ENCODE data around the gene ZC3H4. TPM values are rescaled to one million over a fixed set of nuclear protein-coding genes. Genes with fewer than 3 reads are reported as not detected.

Gene ZC3H4
- total and polyA plus RNA-seq, 11 donors: 9.6 to 35.0 (median 22.9) TPM

DNA sequence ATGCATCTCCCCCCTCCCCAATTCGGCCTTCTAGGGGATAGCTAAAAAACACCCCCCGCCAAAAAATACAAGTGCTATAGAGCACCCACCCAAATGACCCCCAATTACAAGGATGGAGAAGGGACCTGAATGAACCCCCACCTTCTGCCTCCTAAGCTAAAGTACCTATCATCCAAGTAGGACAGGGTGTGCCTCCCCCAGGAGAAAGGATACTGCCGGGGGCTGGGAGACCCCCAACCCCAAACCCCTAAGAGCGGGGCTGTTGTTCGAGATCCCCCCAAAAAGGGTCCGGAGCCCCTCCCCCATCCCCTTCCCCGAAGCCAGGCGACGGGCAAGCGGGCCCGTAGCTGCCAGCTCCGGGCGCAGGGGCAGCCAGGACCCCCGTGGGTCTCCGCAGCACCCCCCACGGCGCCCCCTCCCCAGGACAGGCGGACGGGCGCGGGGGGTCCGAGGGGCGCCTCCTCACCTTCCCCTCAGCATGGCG lies 1.9 kb downstream of the ZC3H4 start:
- Histone ChIP-seq H3K27me3 (no peaks in the 10 kb centered on the region), H3K36me3 (peaks cover 0 to 6% (median 0%) of the 10 kb centered on the region in 9 donors), H3K9me3 (no peaks in the 10 kb centered on the region), H3K4me1 (peaks cover 11 to 51% (median 32%) of the 10 kb centered on the region in 12 donors), H3K27ac (peak overlapping the region; percentile 97 to 100 (median 100)), H3K4me3 (peak overlapping the region; percentile 71 to 99 (median 94))
- DNase-seq (no peak), ATAC-seq (no peak)
- 0 to 1% (median 0%) methylated on average over 5 to 24 of the region's 24 CpGs for WGBS, 4 donors
- intact Hi-C loops (cut with DNase I): loop anchor here in 5 of 10 donors (2.0 to 10.0 kb wide), 5 partner anchors 15 to 257 kb away; partner anchors contain the start of genes AP2S1 (in 4 of the 5), SAE1 (in 1 of the 5) and TMEM160 (in 1 of the 5)
- no peak for TF ChIP-seq POLR2A (IDR thresholded peaks at IDR 0.05)
- TF ChIP-seq, protein P1, sequence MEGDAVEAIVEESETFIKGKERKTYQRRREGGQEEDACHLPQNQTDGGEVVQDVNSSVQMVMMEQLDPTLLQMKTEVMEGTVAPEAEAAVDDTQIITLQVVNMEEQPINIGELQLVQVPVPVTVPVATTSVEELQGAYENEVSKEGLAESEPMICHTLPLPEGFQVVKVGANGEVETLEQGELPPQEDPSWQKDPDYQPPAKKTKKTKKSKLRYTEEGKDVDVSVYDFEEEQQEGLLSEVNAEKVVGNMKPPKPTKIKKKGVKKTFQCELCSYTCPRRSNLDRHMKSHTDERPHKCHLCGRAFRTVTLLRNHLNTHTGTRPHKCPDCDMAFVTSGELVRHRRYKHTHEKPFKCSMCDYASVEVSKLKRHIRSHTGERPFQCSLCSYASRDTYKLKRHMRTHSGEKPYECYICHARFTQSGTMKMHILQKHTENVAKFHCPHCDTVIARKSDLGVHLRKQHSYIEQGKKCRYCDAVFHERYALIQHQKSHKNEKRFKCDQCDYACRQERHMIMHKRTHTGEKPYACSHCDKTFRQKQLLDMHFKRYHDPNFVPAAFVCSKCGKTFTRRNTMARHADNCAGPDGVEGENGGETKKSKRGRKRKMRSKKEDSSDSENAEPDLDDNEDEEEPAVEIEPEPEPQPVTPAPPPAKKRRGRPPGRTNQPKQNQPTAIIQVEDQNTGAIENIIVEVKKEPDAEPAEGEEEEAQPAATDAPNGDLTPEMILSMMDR (IDR thresholded peaks at IDR 0.05): no peak

DNA sequence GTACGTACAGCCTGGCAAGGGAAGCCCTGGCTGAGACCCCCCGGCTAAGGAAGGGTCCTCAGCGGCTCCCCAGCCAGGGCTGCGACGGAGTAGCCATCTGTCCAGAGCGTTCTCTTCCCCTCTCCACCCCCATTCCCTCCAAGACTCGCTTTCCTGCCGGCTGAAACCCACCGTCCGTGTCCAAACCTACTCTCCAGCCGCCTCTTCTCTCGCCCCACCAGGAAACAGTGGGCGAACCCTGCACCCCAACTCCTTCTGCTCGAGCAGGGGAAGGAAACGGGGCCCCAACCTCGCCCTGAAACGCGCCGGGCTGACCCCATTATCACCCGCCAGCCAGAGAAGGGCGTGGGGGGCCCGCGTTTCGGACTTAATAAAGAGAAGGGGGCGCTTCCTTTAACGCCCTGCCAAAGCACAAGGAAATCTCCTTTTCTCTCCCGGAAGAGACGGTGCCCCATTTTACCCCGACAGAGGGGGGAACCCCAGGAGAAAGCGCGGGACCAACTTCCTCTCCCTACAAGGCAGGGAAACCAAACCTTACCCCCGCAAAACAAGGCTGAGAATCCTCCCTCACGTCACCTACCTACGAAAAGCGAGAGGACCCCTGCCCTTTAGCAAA lies 2.5 kb downstream of the ZC3H4 start:
- 0 to 1% (median 1%) methylated on average over 26 to 35 of the region's 35 CpGs for WGBS, 4 donors
- H3K9me3 ChIP-seq: no peaks in the 10 kb centered on the region
- H3K36me3 ChIP-seq: peaks cover 0 to 6% (median 0%) of the 10 kb centered on the region in 9 donors
- ATAC-seq (no peak), DNase-seq (peak in 2 of 5 donors; percentile 30 to 69)
- peak overlapping the region; percentile 71 to 99 (median 94) for H3K4me3 ChIP-seq
- intact Hi-C loops (cut with DNase I): loop anchor here in 5 of 10 donors (5.0 to 10.0 kb wide), 2 partner anchors 254 to 256 kb away; partner anchors contain the start of gene AP2S1 (in 4 of the 5)
- no peaks in the 10 kb centered on the region for H3K27me3 ChIP-seq
- H3K4me1 ChIP-seq: peaks cover 15 to 57% (median 37%) of the 10 kb centered on the region in 12 donors
- H3K27ac ChIP-seq: peak overlapping the region; percentile 97 to 100 (median 100)
- no peak for TF ChIP-seq POLR2A (IDR thresholded peaks at IDR 0.05)
- TF ChIP-seq, protein P1 (IDR thresholded peaks at IDR 0.05): no peak

DNA sequence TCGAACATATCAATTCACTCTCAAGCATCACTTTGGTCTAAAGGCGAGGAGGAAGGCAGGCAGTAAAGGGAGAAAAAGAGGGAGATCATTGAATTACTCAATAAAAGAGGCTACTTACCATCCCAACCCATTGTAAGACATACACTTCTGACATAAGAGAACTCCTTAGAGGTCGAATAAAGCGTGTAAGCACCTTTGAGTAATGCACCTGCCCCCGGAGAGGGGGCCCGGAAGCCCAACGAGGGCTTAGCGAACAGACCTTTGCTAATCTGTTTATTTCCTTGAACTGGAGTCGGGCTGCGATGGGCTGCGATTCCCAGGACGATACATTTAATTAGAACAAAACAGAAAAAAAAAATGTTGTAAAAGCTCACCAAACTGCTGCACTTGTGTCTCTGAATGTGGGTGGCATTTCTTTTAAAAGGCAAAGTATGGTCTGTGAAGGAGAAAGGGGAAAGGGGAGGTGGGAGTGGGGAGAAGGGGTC lies 3.0 kb downstream of the ZC3H4 start:
- H3K4me1 ChIP-seq: peaks cover 15 to 62% (median 42%) of the 10 kb centered on the region in 12 donors
- peak overlapping the region; percentile 97 to 100 (median 100) for H3K27ac ChIP-seq
- TF ChIP-seq, protein P1 (IDR thresholded peaks at IDR 0.05): no peak
- TF ChIP-seq POLR2A (IDR thresholded peaks at IDR 0.05): no peak
- H3K27me3 ChIP-seq: no peaks in the 10 kb centered on the region
- ATAC-seq (no peak), DNase-seq (no peak)
- peak overlapping the region; percentile 71 to 99 (median 94) for H3K4me3 ChIP-seq
- peaks cover 0 to 6% (median 0%) of the 10 kb centered on the region in 9 donors for H3K36me3 ChIP-seq
- 16 to 21% (median 20%) methylated on average over 12 of the region's 12 CpGs for WGBS, 4 donors
- intact Hi-C loops (cut with DNase I): loop anchor here in 5 of 10 donors (5.0 to 10.0 kb wide), 2 partner anchors 253 to 256 kb away; partner anchors contain the start of gene AP2S1 (in 4 of the 5)
- H3K9me3 ChIP-seq: no peaks in the 10 kb centered on the region

All from heart left ventricle (tissue), 16 donors.